Measurements from ENCODE around the gene COL6A3.

DNA sequence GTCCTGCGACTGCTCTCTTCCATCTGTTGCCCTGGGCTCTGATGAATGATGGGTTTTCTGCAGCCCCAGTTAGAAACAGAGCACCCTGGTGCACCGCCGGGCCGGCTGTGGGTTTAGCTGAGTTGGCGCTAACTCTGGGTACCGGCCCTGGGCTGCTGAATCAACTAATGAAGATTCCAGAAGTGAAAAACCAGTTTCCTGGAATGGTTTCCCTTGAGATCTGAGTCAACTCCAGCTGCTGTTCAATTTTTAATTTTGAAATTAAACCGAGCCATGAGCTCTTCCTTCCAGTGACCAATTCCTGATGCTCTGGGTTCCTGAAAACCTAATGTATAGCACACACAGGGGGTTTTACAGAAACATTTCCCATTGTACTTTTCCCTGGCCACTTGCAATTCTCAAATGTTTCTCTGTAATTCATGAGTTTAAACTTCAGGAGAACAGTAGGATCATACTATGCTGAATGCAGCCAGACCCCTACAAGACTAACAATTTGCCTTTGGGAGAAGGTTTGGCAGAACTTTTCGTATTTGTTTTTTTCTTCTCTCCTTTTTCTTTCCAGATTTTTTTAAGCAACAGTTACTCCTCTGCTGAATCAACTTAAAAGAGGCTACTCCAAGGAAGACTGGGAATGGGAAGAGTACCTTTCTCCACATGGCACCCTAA, 5.5 kb downstream of the COL6A3 start:
- TF ChIP-seq, protein P1, sequence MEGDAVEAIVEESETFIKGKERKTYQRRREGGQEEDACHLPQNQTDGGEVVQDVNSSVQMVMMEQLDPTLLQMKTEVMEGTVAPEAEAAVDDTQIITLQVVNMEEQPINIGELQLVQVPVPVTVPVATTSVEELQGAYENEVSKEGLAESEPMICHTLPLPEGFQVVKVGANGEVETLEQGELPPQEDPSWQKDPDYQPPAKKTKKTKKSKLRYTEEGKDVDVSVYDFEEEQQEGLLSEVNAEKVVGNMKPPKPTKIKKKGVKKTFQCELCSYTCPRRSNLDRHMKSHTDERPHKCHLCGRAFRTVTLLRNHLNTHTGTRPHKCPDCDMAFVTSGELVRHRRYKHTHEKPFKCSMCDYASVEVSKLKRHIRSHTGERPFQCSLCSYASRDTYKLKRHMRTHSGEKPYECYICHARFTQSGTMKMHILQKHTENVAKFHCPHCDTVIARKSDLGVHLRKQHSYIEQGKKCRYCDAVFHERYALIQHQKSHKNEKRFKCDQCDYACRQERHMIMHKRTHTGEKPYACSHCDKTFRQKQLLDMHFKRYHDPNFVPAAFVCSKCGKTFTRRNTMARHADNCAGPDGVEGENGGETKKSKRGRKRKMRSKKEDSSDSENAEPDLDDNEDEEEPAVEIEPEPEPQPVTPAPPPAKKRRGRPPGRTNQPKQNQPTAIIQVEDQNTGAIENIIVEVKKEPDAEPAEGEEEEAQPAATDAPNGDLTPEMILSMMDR (conservative IDR thresholded peaks at IDR 0.05; ENCODE audit: low read length), result no peak
- no peak for TF ChIP-seq EZH2phosphoT487 (IDR thresholded peaks at IDR 0.05; ENCODE audit: borderline replicate concordance)

All from Loucy (cell line).